IMR-90 (cell line): ENCODE results near the gene VPS13C.

Experiments used
- BHLHE40 ChIP-seq: fragments of 150-350 bp; IDR thresholded peaks from 2 replicates; pipeline ENCODE4 v1.6.1; 2016; ENCODE audit warnings: mild to moderate bottlenecking, low read depth, low read length
- CEBPB ChIP-seq: IDR thresholded peaks from 2 replicates; pipeline ENCODE4 v1.6.1; 2012; ENCODE audit warnings: low read depth, low read length, improper control_type of control experiment
- CTCF ChIP-seq: conservative IDR thresholded peaks from 2 replicates; pipeline ENCODE4 v1.5.1; 2012; ENCODE audit warnings: mild to moderate bottlenecking, low read depth, low read length, improper control_type of control experiment
- MAZ ChIP-seq: IDR thresholded peaks from 2 replicates; pipeline ENCODE4 v1.6.1; 2012; ENCODE audit warnings: low read depth, mild to moderate bottlenecking, low read length, improper control_type of control experiment, moderate library complexity, borderline replicate concordance
- POLR2A ChIP-seq: IDR thresholded peaks from 2 replicates; pipeline ENCODE4 v1.6.1; 2012; ENCODE audit warnings: mild to moderate bottlenecking, low read depth, low read length
- RCOR1 ChIP-seq: IDR thresholded peaks from 2 replicates; pipeline ENCODE4 v1.6.1; 2012; ENCODE audit warnings: mild to moderate bottlenecking, low read length, improper control_type of control experiment; ENCODE audit not compliant: insufficient replicate concordance
- RFX5 ChIP-seq: IDR thresholded peaks from 2 replicates; pipeline ENCODE4 v1.8.0; 2012; ENCODE audit warnings: low read depth, mild to moderate bottlenecking, low read length, moderate library complexity
- USF2 ChIP-seq: fragments of 150-350 bp; IDR thresholded peaks from 2 replicates; pipeline ENCODE4 v1.6.1; 2017; ENCODE audit warnings: mild to moderate bottlenecking, antibody characterized with exemption, low read length, low read depth

DNA sequence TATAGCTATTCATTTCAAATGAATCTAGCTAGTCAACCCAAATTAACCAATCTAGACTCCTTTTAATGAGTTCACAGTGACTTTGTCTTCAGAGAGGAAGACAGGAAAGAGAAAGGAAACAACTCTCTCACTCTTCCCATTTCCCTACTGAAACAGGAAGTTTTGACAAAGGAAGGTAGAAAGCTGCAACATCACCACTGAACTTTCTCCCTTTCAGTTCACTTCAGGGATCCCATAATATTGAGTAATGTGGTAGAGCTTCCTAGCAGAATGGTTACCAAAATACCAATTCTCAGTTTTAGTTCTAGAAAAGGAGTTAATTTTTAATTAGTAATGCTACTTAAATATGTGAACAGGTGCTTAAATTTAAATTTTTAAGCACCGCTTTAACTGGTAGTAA is 7.5 kb downstream of the VPS13C start:
- no peak for TF ChIP-seq POLR2A
- no peak for TF ChIP-seq CTCF
- no peak for TF ChIP-seq CEBPB
- no peak for TF ChIP-seq USF2
- TF ChIP-seq RFX5, result no peak
- no peak for TF ChIP-seq MAZ
- TF ChIP-seq BHLHE40, result no peak
- TF ChIP-seq RCOR1, result no peak
